Panc1 (cell line): ENCODE data around the gene ANO6. TPM values are rescaled to one million over a fixed set of nuclear protein-coding genes. Genes with fewer than 3 reads are reported as not detected.
A peak's percentile ranks its signal among the peaks of the same experiment; 100 is the strongest.

Source experiments
- ATAC-seq: fragments of 200-7000 bp; cut with Tn5 transposase; 2 replicates; pipeline ENCODE4 v1.9.1; 2020; ENCODE audit warnings: mild to moderate bottlenecking, moderate library complexity
- BruUV-seq: library from RNA; stranded (reverse); fragments of 400-500 nt; replicated peaks from 2 replicates; lab custom pipeline; 2021; lab: Mats Ljungman, UMichigan
- CTCF ChIA-PET: fragments of 300-600 bp; sonication (Branson Sonifier 250); formaldehyde crosslinking; loops from one replicate; lab custom pipeline; 2022; ENCODE audit warnings: antibody characterized with exemption; lab: Charles Lee
- POLR2A ChIA-PET: fragments of 300-600 bp; sonication (Branson Sonifier 250); formaldehyde crosslinking; loops from one replicate; lab custom pipeline; 2022; ENCODE audit warnings: antibody characterized with exemption; lab: Charles Lee
- DNase-seq: peaks from one replicate; pipeline ENCODE4 v3.0.0-alpha.2; 2010; ENCODE audit warnings: low read depth, low spot score
- H3K27ac ChIP-seq: 2 replicates; pipeline ENCODE4 v1.5.1; 2011; ENCODE audit warnings: mild to moderate bottlenecking, low read length, inconsistent platforms
- H3K27me3 ChIP-seq: fragments of 200-500 bp; sonication (Bioruptor generic); 2 replicates; pipeline ENCODE4 v1.6.0; 2014; ENCODE audit warnings: low read length, inconsistent platforms; ENCODE audit not compliant: control insufficient read depth, insufficient read depth
- H3K36me3 ChIP-seq: fragments of 200-500 bp; sonication (Bioruptor generic); 2 replicates; pipeline ENCODE4 v1.5.1; 2014; ENCODE audit warnings: inconsistent platforms, mild to moderate bottlenecking, low read length, moderate library complexity; ENCODE audit not compliant: control insufficient read depth, insufficient read depth
- H3K4me1 ChIP-seq: 2 replicates; pipeline ENCODE4 v1.5.1; 2011; ENCODE audit warnings: inconsistent platforms, mild to moderate bottlenecking, low read length, moderate library complexity; ENCODE audit not compliant: control insufficient read depth, insufficient read depth
- H3K4me3 ChIP-seq, 2 experiments: 2 replicates each; pipeline ENCODE4 v1.5.1; 2011 to 2012; ENCODE audit warnings: low read depth in 2 of 2, low read length in 2 of 2, mild to moderate bottlenecking in 2 of 2, inconsistent platforms in 1 of 2, moderate library complexity in 1 of 2
- H3K9me3 ChIP-seq: fragments of 200-500 bp; sonication (Bioruptor generic); 2 replicates; pipeline ENCODE4 v1.5.1; 2014; ENCODE audit warnings: low read depth, mild to moderate bottlenecking, inconsistent platforms, low read length, moderate library complexity; ENCODE audit not compliant: control insufficient read depth, insufficient read depth
- CTCF ChIP-seq: fragments of 450-650 bp; IDR thresholded peaks from 2 replicates; pipeline ENCODE4 v1.5.1; 2017; ENCODE audit warnings: mild to moderate bottlenecking
- POLR2AphosphoS5 ChIP-seq: IDR thresholded peaks from 2 replicates; pipeline ENCODE4 v1.6.1; 2012; ENCODE audit warnings: mild to moderate bottlenecking, low read depth, low read length, moderate library complexity
- REST ChIP-seq, 2 experiments: IDR thresholded peaks; 2 replicates each; pipeline ENCODE4 v1.6.1; 2011 to 2012; ENCODE audit warnings: low read depth in 2 of 2, control low read depth in 1 of 2, low read length in 1 of 2, mild to moderate bottlenecking in 1 of 2, moderate library complexity in 1 of 2; ENCODE audit not compliant: insufficient read depth in 1 of 2
- SIN3A ChIP-seq: IDR thresholded peaks from 2 replicates; pipeline ENCODE4 v1.6.1; 2012; ENCODE audit warnings: low read depth, mild to moderate bottlenecking, low read length, moderate library complexity, borderline replicate concordance; ENCODE audit not compliant: insufficient read depth
- TCF7L2 ChIP-seq: IDR thresholded peaks from 2 replicates; pipeline ENCODE4 v1.6.1; 2011; ENCODE audit warnings: mild to moderate bottlenecking, low read depth, low read length, inconsistent platforms
- in situ Hi-C: cut with HindIII; loops from 2 replicates; pipeline ENCODE4 v1.10.0; 2016; ENCODE audit warnings: low sequenced_read_pairs, low pct_unique_long_range_greater_than_20kb
- intact Hi-C: fragments of 100-400 bp; cut with micrococcal nuclease; formaldehyde crosslinking; loops from one replicate; pipeline ENCODE4 v1.10.0; 2022; ENCODE audit not compliant: unreplicated experiment
- total RNA-seq: library from RNA; stranded (reverse); gene quantifications from one replicate; pipeline ENCODE4 v1.2.1, GENCODE V29; 2021; ENCODE audit not compliant: unreplicated experiment

Gene ANO6
- total RNA-seq, 1 experiment from 2014 or later, result 120 TPM

DNA sequence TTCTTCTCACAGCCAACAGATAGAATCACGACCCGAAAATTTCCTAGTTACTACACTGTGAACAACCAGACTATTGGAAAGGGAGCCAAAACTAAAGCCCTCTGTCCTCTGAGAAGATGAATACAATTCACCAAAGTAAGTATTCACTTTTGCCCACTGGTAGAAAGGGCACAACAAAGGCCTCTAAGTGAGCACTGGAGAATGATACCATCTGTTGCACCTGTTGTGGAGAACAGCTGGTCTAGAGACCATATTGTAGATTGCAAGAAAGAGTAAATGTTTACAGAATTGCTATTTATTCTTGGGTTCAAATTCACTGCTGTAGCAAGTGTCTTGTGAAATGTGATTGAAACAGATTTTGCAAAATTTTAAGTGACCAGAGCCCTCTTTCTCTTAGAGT, 46.9 kb upstream of the ANO6 start:
- ATAC-seq, result no peak
- H3K27me3 ChIP-seq, result no peaks in the 10 kb centered on the region
- CTCF ChIA-PET, result no interaction called here
- H3K4me3 ChIP-seq, result no peak overlapping the region
- POLR2A ChIA-PET, result no interaction called here
- TF ChIP-seq SIN3A (no peak), TCF7L2 (no peak), REST (IDR thresholded peaks at IDR 0.05; ENCODE audit: insufficient read depth in 1 of 2, low read depth in 2 of 2, low read length in 1 of 2) (no peak), POLR2AphosphoS5 (no peak), CTCF (no peak)
- in situ Hi-C loops, result no loop called here
- no peaks in the 10 kb centered on the region for H3K9me3 ChIP-seq
- no peaks in the 10 kb centered on the region for H3K36me3 ChIP-seq
- BruUV-seq, result no TSS peak
- H3K27ac ChIP-seq, result no peak overlapping the region
- H3K4me1 ChIP-seq, result no peaks in the 10 kb centered on the region
- DNase-seq, result no peak
- intact Hi-C loops, result no loop called here

DNA sequence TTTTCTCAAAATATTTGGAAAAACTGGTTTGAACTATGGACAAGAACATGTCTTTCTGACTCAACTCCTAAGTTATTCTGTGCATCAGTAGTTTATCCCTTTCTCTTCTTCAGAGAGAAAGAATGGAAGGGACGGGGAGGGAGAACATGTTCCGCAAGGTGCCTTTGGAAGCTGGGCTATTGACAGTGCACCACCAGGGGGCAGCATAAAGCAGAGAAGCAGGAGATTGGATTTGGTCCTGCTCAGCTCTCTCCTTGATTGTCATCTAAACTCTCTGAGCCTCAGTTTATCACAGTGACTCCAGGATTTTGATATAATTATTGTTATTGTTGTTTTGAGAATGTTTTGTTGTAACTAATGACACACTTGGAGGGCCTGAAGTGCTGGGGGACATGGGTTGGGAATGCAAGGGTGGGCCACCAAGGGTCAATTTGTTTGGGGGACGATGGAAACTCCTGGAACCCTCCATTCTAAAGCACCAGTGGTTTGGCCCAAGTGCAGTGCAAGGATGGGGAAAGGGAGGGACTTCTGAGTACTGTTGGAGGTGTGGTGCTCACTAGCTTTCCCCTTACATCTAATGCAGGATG, 45.3 kb upstream of the ANO6 start:
- no peaks in the 10 kb centered on the region for H3K36me3 ChIP-seq
- TF ChIP-seq SIN3A, result no peak
- no peak for TF ChIP-seq TCF7L2
- peak; percentile 94 for TF ChIP-seq CTCF
- no peak for TF ChIP-seq REST (IDR thresholded peaks at IDR 0.05; ENCODE audit: insufficient read depth in 1 of 2, low read depth in 2 of 2, low read length in 1 of 2)
- no peak for TF ChIP-seq POLR2AphosphoS5
- no peaks in the 10 kb centered on the region for H3K27me3 ChIP-seq
- CTCF ChIA-PET, result interaction anchor here (0.6 to 0.7 kb wide), 2 partner anchors 56 to 1959 kb away, joined by 3 to 5 read pairs; no protein-coding TSS in a partner anchor
- H3K9me3 ChIP-seq, result no peaks in the 10 kb centered on the region
- intact Hi-C loops (loop anchor here (5.0 kb wide), 2 partner anchors 217 to 557 kb away; partner anchors contain the start of gene ARID2), in situ Hi-C loops (no loop called here)
- no TSS peak for BruUV-seq
- ATAC-seq, result peak; percentile 91
- peak; percentile 74 for DNase-seq
- no peaks in the 10 kb centered on the region for H3K4me1 ChIP-seq
- H3K27ac ChIP-seq, result no peak overlapping the region
- no peak overlapping the region for H3K4me3 ChIP-seq
- POLR2A ChIA-PET, result no interaction called here
